Caco-2 (cell line): Measurements from ENCODE around the gene UFC1. TPM values are rescaled to one million over a fixed set of nuclear protein-coding genes. Genes with fewer than 3 reads are reported as not detected.

Source experiments
- BruUV-seq: library from RNA; stranded (reverse); fragments of 400-500 nt; replicated peaks from 2 replicates; lab custom pipeline; 2021; lab: Mats Ljungman, UMichigan
- CTCF ChIA-PET: fragments of 300-600 bp; sonication (Branson Sonifier 250); formaldehyde crosslinking; loops from one replicate; lab custom pipeline; 2022; ENCODE audit warnings: antibody characterized with exemption; lab: Charles Lee
- POLR2A ChIA-PET: fragments of 300-600 bp; sonication (Branson Sonifier 250); formaldehyde crosslinking; loops from one replicate; lab custom pipeline; 2022; ENCODE audit warnings: antibody characterized with exemption; lab: Charles Lee
- DNase-seq, 2 experiments: peaks; one replicate each; pipeline versions ENCODE4 v3.0.0 to v3.0.0-alpha.2; 2020 to 2022
- H3K27me3 ChIP-seq: replicated peaks from 2 replicates; pipeline ENCODE4 v1.6.0; 2011; ENCODE audit warnings: low read length; ENCODE audit not compliant: control insufficient read depth, insufficient read depth
- H3K36me3 ChIP-seq: 2 replicates; pipeline ENCODE4 v1.5.1; 2011; ENCODE audit warnings: low read length; ENCODE audit not compliant: control insufficient read depth, insufficient read depth
- H3K4me1 ChIP-seq: fragments of 250-450 bp; sonication (Bioruptor Pico); 2 replicates; pipeline ENCODE4 v1.5.1; 2020; ENCODE audit warnings: mild to moderate bottlenecking
- H3K4me3 ChIP-seq: 2 replicates; pipeline ENCODE4 v1.5.1; 2011; ENCODE audit warnings: low read depth, mild to moderate bottlenecking, control low read depth, low read length
- H3K9me3 ChIP-seq: fragments of 250-450 bp; sonication (Bioruptor Pico); 2 replicates; pipeline ENCODE4 v1.5.1; 2020; ENCODE audit warnings: mild to moderate bottlenecking, moderate library complexity
- H3K27ac Mint-ChIP-seq: one replicate; pipeline ENCODE4 v1.8.0; 2022; ENCODE audit warnings: mixed read lengths; ENCODE audit not compliant: unreplicated experiment
- H3K27me3 Mint-ChIP-seq: one replicate; pipeline ENCODE4 v1.8.0; 2022; ENCODE audit warnings: mixed read lengths; ENCODE audit not compliant: insufficient read depth, unreplicated experiment
- H3K36me3 Mint-ChIP-seq: one replicate; pipeline ENCODE4 v1.8.0; 2022; ENCODE audit warnings: mild to moderate bottlenecking, mixed read lengths; ENCODE audit not compliant: insufficient read depth, unreplicated experiment
- H3K4me1 Mint-ChIP-seq: one replicate; pipeline ENCODE4 v1.8.0; 2022; ENCODE audit warnings: low read depth, mixed read lengths; ENCODE audit not compliant: unreplicated experiment
- H3K4me3 Mint-ChIP-seq: one replicate; pipeline ENCODE4 v1.8.0; 2022; ENCODE audit warnings: mild to moderate bottlenecking, moderate library complexity, mixed read lengths; ENCODE audit not compliant: unreplicated experiment
- H3K9me3 Mint-ChIP-seq: one replicate; pipeline ENCODE4 v1.8.0; 2022; ENCODE audit warnings: mixed read lengths; ENCODE audit not compliant: unreplicated experiment
- CTCF ChIP-seq, 2 experiments: fragments of 200-600 bp in 1 of 2; IDR thresholded peaks; 1 replicate in 1 of 2; 2 replicates in 1 of 2; pipeline versions ENCODE4 v1.5.1 to v1.8.0; 2011 to 2022; ENCODE audit warnings: antibody characterized with exemption in 1 of 2, control low read depth in 1 of 2, inconsistent platforms in 1 of 2, low read depth in 1 of 2, low read length in 1 of 2, mild to moderate bottlenecking in 1 of 2, moderate library complexity in 1 of 2; ENCODE audit not compliant: insufficient read depth in 1 of 2, severe bottlenecking in 1 of 2, unreplicated experiment in 1 of 2
- intact Hi-C: fragments of 100-400 bp; cut with micrococcal nuclease; formaldehyde crosslinking; loops from one replicate; pipeline ENCODE4 v1.10.0; 2022; ENCODE audit not compliant: unreplicated experiment
- total RNA-seq: library from RNA; stranded (reverse); gene quantifications from 2 replicates; pipeline ENCODE4 v1.2.3, GENCODE V29; 2022

The UFC1 gene
- total RNA-seq, 1 experiment from 2014 or later = 98.2 TPM

GRCh38 chr1:161145832-161146231 lies 7.9 kb upstream of the UFC1 start:
- POLR2A ChIA-PET = no interaction called here
- Histone ChIP-seq H3K4me3 (no peak overlapping the region), H3K9me3 (no peaks in the 10 kb centered on the region), H3K27me3 (no peaks in the 10 kb centered on the region), H3K36me3 (no peaks in the 10 kb centered on the region), H3K4me1 (no peaks in the 10 kb centered on the region)
- H3K36me3 Mint-ChIP-seq = no peaks in the 10 kb centered on the region
- H3K9me3 Mint-ChIP-seq = no peaks in the 10 kb centered on the region
- no peak for DNase-seq
- no peaks in the 10 kb centered on the region for H3K4me1 Mint-ChIP-seq
- H3K4me3 Mint-ChIP-seq = no peak overlapping the region
- no peaks in the 10 kb centered on the region for H3K27me3 Mint-ChIP-seq
- intact Hi-C loops = no loop called here
- H3K27ac Mint-ChIP-seq = no peak overlapping the region
- BruUV-seq = no TSS peak
- no peak for TF ChIP-seq CTCF (IDR thresholded peaks at IDR 0.05; ENCODE audit: insufficient read depth in 1 of 2, low read depth in 1 of 2, low read length in 1 of 2, severe bottlenecking in 1 of 2, unreplicated experiment in 1 of 2)
- CTCF ChIA-PET = interaction anchor here (0.6 to 0.9 kb wide), 2 partner anchors 15 to 74 kb away, joined by 4 read pairs; no protein-coding TSS in a partner anchor

DNA sequence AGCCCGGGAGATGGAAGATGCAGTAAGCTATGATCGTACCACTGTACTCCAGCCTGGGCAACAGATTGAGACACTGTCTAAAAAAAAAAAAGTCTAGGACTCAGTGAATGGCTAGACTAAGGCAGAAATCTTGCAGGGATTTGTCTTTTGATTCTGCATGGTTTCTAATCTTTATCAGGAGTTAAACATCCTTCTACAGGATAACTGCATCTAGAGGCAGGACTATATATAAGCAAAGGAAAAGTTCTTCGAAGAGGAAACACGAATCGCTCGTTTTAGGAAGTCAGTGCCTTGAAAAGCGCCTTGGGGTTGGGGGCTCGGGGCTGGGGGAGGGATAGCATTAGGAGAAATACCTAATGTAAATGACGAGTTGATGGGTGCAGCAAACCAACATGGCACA lies 602 bp upstream of the UFC1 start:
- Mint-ChIP-seq H3K27ac (peak overlapping the region; percentile 99), H3K4me1 (peaks cover 12% of the 10 kb centered on the region), H3K36me3 (peaks cover 33% of the 10 kb centered on the region), H3K27me3 (no peaks in the 10 kb centered on the region), H3K9me3 (no peaks in the 10 kb centered on the region), H3K4me3 (peak overlapping the region; percentile 95)
- no peak for DNase-seq
- ChIA-PET POLR2A (interaction anchor here (0.6 to 1.5 kb wide), 9 partner anchors 8 to 132 kb away, joined by 3 to 8 read pairs (median 4); partner anchors contain the start of genes DEDD, F11R, NDUFS2 and NIT1), CTCF (interaction anchor here (1.3 kb wide), 1 partner anchor 12 kb away, joined by 10 read pairs; the partner anchor contains the start of gene PPOX)
- H3K27me3 ChIP-seq = no peaks in the 10 kb centered on the region
- no peaks in the 10 kb centered on the region for H3K9me3 ChIP-seq
- no peak for TF ChIP-seq CTCF (IDR thresholded peaks at IDR 0.05; ENCODE audit: insufficient read depth in 1 of 2, low read depth in 1 of 2, low read length in 1 of 2, severe bottlenecking in 1 of 2, unreplicated experiment in 1 of 2)
- no TSS peak for BruUV-seq
- H3K4me1 ChIP-seq = no peaks in the 10 kb centered on the region
- intact Hi-C loops = loop anchor here (1.0 kb wide), 1 partner anchor 20 kb away; no protein-coding TSS in a partner anchor
- H3K36me3 ChIP-seq = no peaks in the 10 kb centered on the region
- peak overlapping the region; percentile 77 for H3K4me3 ChIP-seq

DNA sequence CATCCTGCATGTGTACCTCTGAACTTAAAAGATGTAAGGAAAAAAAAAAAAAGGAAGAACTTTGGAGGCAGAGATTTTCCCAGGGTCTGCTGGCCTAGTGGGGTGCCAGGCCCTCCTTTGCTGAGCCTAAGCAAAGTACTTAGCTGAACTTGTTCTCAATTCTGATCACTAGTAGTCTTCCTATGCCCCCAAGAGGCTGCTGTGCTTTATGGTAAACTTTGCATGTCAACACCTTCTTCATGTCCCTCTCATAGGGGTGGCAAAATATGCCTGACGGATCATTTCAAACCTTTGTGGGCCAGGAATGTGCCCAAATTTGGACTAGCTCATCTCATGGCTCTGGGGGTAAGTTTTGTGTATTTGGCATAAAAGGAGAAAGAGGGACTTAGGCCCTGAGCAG lies 4.1 kb downstream of the UFC1 start:
- intact Hi-C loops = no loop called here
- DNase-seq = no peak
- POLR2A ChIA-PET = interaction anchor here (0.8 kb wide), 1 partner anchor 167 kb away, joined by 8 read pairs; no protein-coding TSS in a partner anchor
- H3K27me3 ChIP-seq = no peaks in the 10 kb centered on the region
- TF ChIP-seq CTCF (IDR thresholded peaks at IDR 0.05; ENCODE audit: insufficient read depth in 1 of 2, low read depth in 1 of 2, low read length in 1 of 2, severe bottlenecking in 1 of 2, unreplicated experiment in 1 of 2) = no peak
- H3K4me1 ChIP-seq = peaks cover 10% of the 10 kb centered on the region; the same call in 1 of the 2 replicates
- no peaks in the 10 kb centered on the region for H3K9me3 Mint-ChIP-seq
- peak overlapping the region; percentile 41 for H3K4me3 Mint-ChIP-seq
- no peak overlapping the region for H3K27ac Mint-ChIP-seq
- H3K36me3 Mint-ChIP-seq = peaks cover 54% of the 10 kb centered on the region
- H3K4me3 ChIP-seq = no peak overlapping the region
- peaks cover 12% of the 10 kb centered on the region for H3K4me1 Mint-ChIP-seq
- CTCF ChIA-PET = interaction anchor here (0.6 to 0.7 kb wide), 2 partner anchors 8 to 224 kb away, joined by 3 read pairs; no protein-coding TSS in a partner anchor
- no TSS peak for BruUV-seq
- peaks cover 3% of the 10 kb centered on the region for H3K36me3 ChIP-seq
- no peaks in the 10 kb centered on the region for H3K9me3 ChIP-seq
- no peaks in the 10 kb centered on the region for H3K27me3 Mint-ChIP-seq
